ENCODE data around the gene ATP2C1.

Gene ATP2C1

DNA sequence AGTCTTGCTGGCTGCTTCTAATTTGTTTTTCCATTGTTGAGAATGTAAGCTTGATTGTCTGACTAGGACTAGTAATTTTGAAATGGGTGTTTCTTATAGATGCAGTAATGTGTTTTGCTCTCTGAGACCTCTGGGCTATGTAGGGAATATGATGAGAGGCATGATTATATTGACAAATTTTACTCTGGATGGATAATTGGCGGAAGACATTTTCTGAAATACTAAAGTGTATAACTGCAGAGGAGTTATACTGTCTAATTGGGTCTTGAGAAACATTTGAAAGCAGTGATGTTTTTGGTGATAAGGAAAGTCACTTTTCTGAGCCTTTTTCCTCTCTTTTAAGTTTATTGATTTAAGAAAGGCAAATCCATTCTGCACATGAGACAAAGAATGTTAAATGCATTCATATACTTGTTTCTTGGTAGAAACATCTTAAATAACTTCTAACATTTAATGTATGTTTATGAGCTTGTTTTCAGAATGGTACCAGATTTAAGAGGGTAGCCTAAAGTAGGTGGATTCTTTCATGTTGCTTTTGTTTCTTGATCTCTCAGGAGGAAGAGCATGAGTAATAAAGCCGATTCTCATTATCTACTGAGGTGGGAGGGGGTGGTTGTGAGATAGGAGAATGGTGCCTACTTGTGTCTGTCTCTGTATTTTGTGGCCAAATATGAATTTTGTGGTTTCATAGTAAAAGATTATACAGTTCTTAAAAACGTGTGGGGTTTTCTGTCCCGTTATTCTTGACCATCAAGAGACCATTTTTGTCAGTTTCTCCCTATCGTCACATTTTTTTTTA lies 2.0 kb downstream of the ATP2C1 start:
- in situ Hi-C loops (cut with MboI; ENCODE audit: low sequenced_read_pairs): no loop called here

DNA sequence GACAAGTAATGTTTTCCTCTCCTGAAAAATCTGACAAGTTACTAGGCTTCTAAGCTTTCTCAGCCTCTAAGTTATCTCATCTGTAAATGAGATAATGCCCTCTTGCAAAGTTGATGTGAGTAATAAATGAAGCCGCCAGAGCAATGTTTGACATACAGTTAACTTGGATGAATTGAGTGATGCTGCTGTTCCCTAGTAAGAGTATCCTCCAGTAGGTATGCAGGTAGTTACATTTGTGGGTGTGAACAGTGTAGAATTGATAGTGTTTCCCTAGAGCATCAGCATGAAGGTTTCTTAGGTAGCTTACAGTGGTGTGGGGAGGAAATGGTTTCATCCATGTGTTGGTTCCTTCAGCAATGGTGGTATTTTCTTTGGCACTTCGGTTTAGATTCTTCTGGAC lies 3.4 kb downstream of the ATP2C1 start:
- in situ Hi-C loops (cut with MboI; ENCODE audit: low sequenced_read_pairs): no loop called here

- in situ Hi-C loops (cut with MboI; ENCODE audit: low sequenced_read_pairs): no loop called here
Observed at GRCh38 chr3:130900959-130901358, 7.1 kb downstream of the ATP2C1 start.

DNA sequence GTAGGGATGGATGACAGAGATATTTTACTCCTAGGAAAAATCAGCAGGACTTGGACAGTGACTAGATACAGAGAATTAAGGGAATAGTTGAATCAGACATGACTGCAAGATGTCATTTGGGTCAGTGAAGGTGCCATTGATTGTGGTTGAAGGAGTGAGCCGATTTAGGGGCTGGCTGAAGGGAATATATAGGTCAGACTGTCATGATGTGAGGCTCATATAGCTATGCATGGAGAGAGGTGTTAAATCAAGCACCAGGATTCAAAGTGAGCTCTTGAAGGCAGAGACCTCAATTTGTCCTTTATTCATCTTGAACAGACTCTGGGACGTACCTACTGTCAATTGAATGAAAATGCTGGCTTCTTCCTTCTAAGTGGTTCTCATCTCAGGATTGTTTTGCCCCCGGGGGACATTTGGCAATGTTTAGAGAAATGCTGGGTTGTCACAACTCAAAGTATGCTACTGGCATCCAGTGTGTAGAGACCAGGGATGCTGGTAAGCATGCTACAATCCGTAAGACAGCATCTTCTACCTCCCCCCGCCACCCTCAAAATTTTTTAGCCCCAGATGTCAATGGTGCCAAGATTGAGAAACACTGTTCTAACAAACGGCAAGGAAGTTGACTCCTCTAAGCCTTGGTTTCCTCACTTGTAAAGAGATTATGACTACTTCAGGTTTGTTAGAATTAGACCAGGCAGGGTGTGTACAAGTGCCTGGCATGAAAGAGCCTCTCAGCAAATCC lies 7.8 kb downstream of the ATP2C1 start:
- in situ Hi-C loops (cut with MboI; ENCODE audit: low sequenced_read_pairs): no loop called here

- in situ Hi-C loops (cut with MboI; ENCODE audit: low sequenced_read_pairs): no loop called here
Observed at GRCh38 chr3:130903412-130903908, 9.6 kb downstream of the ATP2C1 start.

DNA sequence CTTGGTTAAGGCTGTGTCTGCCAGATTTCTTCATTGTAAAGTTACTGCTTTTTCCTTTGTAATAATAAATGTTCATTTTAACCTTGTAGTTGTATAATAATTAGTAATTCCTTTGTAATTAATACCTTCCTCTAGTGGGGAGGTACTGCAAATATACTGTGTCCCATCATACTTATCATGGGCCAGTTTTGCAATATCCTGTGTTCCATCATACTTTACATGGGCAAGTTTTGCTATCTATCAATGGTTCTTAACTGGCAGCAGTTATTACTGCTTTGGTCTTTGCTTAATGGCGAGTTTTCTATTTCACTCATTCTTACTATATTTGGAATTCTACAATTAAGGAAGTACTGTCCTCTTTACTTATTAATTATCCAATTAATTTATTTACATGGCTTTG lies 10.6 kb downstream of the ATP2C1 start:
- in situ Hi-C loops (cut with MboI; ENCODE audit: low sequenced_read_pairs): no loop called here

GRCh38 chr3:130905551-130905950 lies 11.7 kb downstream of the ATP2C1 start:
- in situ Hi-C loops (cut with MboI; ENCODE audit: low sequenced_read_pairs): no loop called here

DNA sequence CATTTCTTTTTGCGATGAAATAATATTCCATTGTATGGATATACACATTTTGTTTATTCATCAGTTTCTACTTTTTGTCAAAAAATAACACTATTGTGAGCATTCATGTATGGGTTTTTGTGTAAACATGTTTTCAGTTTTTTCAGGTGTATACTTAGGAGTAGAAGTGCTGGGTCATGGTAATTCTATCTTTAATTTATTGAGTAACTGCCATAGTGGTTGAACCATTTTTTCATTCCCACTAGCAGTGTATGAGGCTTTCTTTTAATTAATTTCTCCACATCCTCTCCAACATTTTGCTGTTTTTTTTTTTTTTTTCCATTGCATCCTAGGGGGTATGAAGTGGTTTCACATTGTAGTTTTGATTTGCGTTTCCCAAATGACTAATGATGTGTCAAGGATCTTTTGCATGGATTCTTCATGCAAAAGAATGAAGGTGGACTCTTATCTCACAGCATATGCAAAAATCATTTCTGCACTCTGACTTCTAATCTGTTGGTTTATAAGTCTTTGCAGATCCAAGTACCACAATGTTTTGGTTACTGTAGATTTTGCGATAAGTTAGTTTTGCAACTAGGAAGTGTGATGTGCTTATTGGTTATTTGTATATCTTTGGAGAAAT lies 12.6 kb downstream of the ATP2C1 start:
- in situ Hi-C loops (cut with MboI; ENCODE audit: low sequenced_read_pairs): no loop called here

DNA sequence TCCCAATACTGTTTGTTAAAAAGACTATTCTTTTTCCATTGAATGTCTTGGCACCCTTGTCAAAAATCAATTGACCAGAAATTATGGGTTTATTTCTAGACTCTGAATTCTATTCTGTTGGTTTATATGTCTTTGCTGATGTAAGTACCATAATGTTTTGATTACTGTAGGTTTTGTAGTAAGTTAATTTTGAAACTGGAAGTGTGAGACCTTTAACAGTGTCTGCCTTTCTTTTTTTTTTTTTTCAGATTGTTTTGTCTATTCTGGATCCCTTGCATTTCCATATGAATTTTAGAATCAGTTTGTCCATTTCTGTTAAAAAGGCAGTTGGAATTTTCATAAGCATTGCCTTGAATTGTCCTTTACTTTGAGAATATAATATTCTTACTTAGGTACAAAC lies 13.6 kb downstream of the ATP2C1 start:
- in situ Hi-C loops (cut with MboI; ENCODE audit: low sequenced_read_pairs): no loop called here

DNA sequence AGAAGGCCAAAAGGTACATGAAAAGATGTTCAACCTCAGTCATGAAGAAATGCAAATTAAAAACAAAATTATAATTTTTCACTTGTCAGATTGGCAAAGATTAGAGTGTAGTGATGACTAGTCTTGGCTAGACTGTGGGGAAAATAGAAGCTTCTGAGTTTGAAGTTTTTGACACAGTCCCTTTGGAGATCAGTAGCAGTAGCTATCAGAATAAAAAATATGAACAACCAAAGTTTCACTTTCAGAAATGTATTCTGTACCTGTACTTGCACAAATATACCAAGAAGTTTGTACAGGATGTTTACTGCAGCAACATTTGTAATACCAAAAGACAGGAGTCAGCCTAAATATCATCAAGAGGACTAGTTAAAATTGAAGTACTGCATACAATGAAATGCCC lies 14.1 kb downstream of the ATP2C1 start:
- in situ Hi-C loops (cut with MboI; ENCODE audit: low sequenced_read_pairs): no loop called here

DNA sequence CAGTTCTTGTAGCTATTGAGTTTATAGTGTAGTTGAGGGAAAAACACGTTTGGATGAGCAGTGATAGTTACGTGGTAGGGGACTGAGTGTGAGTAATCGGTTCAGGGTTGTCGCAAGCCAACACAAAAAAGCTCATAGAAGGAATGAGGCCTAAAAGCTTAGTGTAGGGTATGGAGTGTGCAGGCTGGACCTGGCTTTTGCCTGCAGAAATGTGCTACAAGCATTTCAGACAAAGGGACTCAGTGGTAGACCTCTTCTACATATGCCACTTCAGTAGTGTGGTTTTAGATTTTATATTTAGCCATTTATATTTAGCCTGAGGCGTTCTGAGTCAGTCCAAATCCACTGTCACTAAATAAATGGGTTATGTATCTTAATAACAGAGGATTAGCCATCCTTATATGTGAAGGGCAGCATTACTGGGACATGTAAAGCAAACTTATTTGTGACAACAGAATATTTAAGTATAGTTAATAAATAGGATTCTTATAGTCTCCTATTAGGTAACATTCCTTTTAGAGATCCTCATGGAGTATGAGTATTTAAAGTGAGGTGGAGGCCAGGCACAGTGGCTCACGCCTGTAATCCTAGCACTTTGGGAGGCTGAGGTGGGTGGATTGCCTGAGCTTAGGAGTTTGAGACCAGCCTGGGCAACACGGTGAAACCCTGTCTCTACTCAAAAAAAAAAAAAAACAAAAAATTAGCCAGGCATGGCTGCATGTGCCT lies 21.8 kb downstream of the ATP2C1 start:
- in situ Hi-C loops (cut with MboI; ENCODE audit: low sequenced_read_pairs): no loop called here

GRCh38 chr3:130916507-130917167 lies 22.8 kb downstream of the ATP2C1 start:
- in situ Hi-C loops (cut with MboI; ENCODE audit: low sequenced_read_pairs): no loop called here

DNA sequence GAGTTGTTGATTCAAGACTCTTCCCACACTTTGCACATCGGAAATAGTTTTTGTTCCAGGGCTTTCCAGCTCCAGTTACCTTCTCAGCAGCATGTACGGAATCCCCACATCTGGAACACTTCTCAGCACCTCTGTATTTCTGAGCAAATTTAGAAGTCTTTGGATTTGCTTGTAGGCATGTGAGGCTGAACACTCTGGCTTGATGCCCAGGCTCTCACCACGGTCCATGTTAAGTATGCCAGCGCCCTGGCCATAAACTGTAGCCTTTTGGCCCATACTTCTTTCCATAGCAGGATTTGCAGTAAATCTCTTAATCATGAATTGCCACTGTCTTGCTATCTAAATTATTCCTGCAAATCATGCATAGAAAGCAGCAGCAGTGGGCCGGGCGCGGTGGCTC lies 24.4 kb downstream of the ATP2C1 start:
- in situ Hi-C loops (cut with MboI; ENCODE audit: low sequenced_read_pairs): no loop called here

GRCh38 chr3:130925628-130926027 lies 31.7 kb downstream of the ATP2C1 start:
- in situ Hi-C loops (cut with MboI; ENCODE audit: low sequenced_read_pairs): no loop called here

GRCh38 chr3:130926504-130926903 lies 32.6 kb downstream of the ATP2C1 start:
- in situ Hi-C loops (cut with MboI; ENCODE audit: low sequenced_read_pairs): no loop called here

GRCh38 chr3:130929804-130930203 lies 35.9 kb downstream of the ATP2C1 start:
- in situ Hi-C loops (cut with MboI; ENCODE audit: low sequenced_read_pairs): no loop called here

DNA sequence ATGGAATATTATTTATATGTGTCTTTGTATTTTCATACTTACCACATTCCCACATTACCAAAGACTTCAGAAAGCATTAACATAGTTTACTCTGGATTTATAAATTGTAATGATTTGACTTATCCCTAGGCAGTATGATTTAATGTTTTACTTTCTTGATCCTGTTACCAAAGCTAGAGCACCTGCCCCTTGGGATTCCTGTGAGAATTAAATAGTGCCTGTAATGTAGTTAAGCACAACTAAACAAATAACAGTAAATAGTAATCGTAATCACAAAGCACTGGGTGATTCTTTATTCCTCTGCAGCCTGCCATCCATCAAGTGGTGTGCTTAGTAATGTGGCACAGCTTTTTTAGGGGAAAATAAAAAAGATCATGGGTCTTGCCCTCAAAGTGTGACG lies 39.1 kb downstream of the ATP2C1 start:
- in situ Hi-C loops (cut with MboI; ENCODE audit: low sequenced_read_pairs): no loop called here

DNA sequence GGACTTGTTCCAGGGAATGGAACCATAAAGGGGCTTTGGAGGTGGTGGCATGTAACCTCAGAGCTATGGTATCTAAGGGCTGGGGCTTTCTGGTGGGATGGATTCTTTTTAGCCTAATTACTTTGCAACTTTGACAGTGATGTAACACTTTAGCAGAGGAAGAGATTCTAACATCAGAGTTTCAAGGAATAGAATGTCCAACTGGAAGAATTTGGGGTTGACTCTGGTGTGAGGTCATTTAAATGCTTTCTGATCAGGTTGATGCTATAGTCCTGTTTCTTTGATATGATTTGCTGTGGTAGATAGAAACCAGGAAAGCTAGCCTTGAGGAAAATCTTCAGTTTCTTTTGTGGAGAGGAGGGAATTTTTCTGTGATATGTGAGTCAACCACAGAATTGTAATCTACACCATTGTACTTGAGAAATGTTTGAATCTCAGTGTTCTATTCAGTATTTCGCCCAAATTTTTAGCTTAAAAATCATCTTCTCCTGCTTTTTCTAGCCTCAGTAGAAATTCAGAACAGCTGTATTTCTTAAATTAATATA lies 40.0 kb downstream of the ATP2C1 start:
- in situ Hi-C loops (cut with MboI; ENCODE audit: low sequenced_read_pairs): no loop called here

DNA sequence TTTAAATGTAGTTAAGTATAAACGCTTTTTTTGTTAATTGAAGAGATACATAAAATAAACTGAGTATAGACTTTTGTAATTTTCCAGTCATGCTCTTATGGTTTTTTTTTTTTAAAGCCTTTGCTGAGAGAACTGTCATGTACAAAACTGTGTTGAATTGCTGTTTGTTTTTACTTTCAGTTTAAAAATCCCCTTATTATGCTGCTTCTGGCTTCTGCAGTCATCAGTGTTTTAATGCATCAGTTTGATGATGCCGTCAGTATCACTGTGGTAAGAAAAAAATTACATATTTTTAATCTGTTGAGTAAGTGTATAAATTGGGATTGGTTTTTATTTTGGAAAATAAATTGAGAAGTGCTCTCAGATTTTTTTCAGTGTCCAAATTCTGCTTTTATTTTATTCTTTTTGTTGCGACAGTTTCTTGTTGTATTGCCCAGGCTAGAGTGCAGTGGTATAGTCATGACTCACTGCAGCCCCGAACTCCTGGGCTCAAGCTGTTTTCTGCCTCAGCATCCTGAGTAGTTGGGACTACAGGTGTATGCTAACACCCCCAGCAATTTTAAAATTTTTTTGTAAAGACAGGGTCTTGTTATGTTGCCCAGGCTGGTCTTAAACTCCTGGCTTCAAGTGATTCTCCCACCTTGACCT lies 40.7 kb downstream of the ATP2C1 start:
- in situ Hi-C loops (cut with MboI; ENCODE audit: low sequenced_read_pairs): no loop called here
